ENCODE data around the gene RMRP.

GRCh38 chr9:35681341-35682002 is 23.7 kb upstream of the RMRP start:
- TF ChIP-seq, protein P1, sequence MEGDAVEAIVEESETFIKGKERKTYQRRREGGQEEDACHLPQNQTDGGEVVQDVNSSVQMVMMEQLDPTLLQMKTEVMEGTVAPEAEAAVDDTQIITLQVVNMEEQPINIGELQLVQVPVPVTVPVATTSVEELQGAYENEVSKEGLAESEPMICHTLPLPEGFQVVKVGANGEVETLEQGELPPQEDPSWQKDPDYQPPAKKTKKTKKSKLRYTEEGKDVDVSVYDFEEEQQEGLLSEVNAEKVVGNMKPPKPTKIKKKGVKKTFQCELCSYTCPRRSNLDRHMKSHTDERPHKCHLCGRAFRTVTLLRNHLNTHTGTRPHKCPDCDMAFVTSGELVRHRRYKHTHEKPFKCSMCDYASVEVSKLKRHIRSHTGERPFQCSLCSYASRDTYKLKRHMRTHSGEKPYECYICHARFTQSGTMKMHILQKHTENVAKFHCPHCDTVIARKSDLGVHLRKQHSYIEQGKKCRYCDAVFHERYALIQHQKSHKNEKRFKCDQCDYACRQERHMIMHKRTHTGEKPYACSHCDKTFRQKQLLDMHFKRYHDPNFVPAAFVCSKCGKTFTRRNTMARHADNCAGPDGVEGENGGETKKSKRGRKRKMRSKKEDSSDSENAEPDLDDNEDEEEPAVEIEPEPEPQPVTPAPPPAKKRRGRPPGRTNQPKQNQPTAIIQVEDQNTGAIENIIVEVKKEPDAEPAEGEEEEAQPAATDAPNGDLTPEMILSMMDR (IDR thresholded peaks at IDR 0.05; ENCODE audit: low read depth, low read length, poor library complexity, severe bottlenecking): no peak
- TF ChIP-seq EZH2phosphoT487 (IDR thresholded peaks at IDR 0.05; ENCODE audit: borderline replicate concordance, low read length): no peak
